Activated CD8-positive, alpha-beta memory T cell treated with anti-CD3 and anti-CD28 coated beads, Interleukin-2, amount 50 U/mL, for 24 hours (primary cell): ENCODE results near the gene RNGTT.
"Not testable (repeated sequence)": the region's sequence is repeated elsewhere in the genome, so short reads cannot be mapped to it uniquely, and the experiment has no call there.

Experiments used
- DNase-seq: peaks from one replicate; pipeline ENCODE4 v3.0.0-alpha.2; 2020; ENCODE audit errors: extremely low read depth

The RNGTT gene

GRCh38 chr6:88722686-88723085 lies 240.7 kb downstream of the RNGTT start:
- no peak for DNase-seq

DNA sequence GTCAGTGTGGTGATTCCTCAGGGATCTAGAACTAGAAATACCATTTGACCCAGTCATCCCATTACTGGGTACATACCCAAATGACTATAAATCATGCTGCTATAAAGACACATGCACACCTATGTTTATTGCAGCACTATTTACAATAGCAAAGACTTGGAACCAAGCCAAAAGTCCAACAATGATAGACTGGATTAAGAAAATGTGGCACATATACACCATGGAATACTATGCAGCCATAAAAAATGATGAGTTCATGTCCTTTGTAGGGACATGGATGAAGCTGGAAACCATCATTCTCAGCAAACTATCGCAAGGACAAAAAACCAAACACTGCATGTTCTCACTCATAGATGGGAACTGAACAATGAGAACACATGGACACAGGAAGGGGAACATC lies 247.0 kb downstream of the RNGTT start:
- not testable (repeated sequence) for DNase-seq

- no peak for DNase-seq
Measured at GRCh38 chr6:88712243-88712936, 251.0 kb downstream of the RNGTT start.

DNA sequence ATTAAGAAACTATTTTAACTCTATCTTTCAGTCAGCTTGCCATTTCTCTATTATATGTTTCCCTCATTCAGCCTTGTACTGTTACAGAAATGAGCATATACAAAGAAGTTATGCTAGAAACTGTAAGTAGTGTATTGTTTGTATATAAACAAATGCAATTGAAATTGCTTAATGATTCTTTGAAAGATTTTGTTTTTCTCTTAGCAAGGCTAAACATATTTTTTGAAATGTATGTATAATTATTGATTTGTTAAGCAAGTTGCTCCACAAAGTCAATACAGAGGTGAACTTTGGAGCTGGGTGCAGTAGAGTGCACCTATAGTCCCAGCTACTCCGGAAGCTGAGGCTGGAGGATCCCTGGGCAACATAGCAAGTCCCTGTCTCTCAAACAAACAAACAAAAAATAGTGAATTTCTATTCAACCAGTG lies 253.6 kb downstream of the RNGTT start:
- no peak for DNase-seq

- DNase-seq = no peak
Measured at GRCh38 chr6:88708197-88708744, 255.1 kb downstream of the RNGTT start.

GRCh38 chr6:88705601-88706000 lies 257.8 kb downstream of the RNGTT start:
- no peak for DNase-seq

- no peak for DNase-seq
Measured at GRCh38 chr6:88704980-88705379, 258.4 kb downstream of the RNGTT start.

- no peak for DNase-seq
Measured at GRCh38 chr6:88702956-88703556, 260.4 kb downstream of the RNGTT start.

GRCh38 chr6:88698661-88699060 lies 264.8 kb downstream of the RNGTT start:
- no peak for DNase-seq

- no peak for DNase-seq
Measured at GRCh38 chr6:88695937-88696336, 267.5 kb downstream of the RNGTT start.

GRCh38 chr6:88683734-88684133 lies 279.7 kb downstream of the RNGTT start:
- DNase-seq = no peak

GRCh38 chr6:88680654-88681053 lies 282.8 kb downstream of the RNGTT start:
- no peak for DNase-seq

- no peak for DNase-seq
Measured at GRCh38 chr6:88679841-88680240, 283.6 kb downstream of the RNGTT start.

DNA sequence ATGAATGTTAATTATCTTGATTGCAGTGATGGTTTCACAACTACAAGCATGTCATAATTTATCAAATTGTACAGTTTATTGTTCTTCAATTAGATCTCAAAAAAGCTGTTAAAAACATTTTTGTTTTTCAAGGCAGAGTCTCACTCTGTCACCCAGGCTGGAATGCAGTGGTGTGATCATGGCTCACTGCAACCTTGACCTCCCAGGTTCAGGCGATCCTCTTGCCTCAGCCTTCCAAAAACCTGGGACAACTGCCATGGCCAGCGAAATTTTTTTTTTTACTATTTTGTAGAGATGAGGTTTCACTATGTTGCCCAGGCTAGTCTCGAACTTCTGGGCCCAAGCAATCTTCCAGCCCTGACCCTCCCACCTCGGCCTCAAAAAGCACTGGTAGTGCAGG lies 286.1 kb downstream of the RNGTT start:
- no peak for DNase-seq

DNA sequence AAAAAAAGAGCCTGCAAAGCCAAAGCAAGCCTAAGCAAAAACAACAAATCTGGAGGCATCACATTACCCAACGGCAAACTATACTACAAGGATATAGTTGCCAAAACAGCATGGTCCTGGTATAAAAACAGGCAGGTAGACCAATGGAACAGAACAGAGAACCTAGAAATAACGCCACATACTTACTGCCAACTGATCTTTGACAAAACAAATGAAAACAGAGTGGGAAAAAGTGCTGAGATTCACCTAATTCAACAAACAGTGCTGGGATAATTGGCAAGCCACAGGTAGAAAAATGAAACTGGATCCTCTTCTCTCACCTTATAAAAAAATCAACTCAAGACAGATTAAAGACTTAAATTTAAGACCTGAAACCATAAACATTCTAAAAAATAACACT lies 291.8 kb downstream of the RNGTT start:
- no peak for DNase-seq

- no peak for DNase-seq
Measured at GRCh38 chr6:88670369-88670768, 293.0 kb downstream of the RNGTT start.

- DNase-seq = no peak
Measured at GRCh38 chr6:88669475-88669874, 293.9 kb downstream of the RNGTT start.

DNA sequence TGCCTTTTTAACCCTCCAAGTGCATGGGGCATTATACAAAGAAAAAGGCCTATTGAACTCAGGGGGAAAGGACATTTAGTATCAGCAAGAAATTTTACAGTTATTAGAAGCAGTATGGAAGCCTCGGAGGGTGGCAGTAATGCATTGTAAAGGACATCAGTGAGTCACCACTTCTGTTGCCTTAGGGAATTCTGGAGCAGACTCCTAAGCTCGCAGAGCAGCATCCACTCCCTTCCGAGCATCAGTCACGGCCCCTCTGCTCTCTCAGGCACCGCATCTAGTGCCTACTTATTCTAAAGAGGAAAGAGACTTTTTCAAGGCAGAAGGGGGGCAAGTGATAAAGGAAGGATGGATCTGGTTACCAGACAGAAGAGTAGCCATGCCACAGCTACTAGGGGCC lies 296.5 kb downstream of the RNGTT start:
- DNase-seq = no peak

DNA sequence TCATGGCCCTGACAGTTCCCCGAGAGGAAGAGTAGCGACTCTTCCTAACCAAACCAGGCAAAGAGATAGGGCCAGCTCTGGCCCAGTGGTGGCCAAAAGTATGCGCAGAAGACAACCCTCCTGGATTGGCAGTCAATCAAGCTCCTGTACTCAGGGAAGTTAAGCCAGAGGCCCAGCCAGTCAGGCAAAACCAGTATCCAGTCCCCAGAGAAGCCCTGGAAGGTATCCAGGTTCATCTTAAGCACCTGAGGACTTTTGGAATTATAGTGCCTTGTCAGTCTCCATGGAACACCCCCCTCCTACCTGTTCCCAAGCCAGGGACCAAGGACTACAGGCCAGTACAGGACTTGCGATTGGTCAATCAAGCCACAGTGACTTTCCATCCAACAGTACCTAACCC lies 298.3 kb downstream of the RNGTT start:
- no peak for DNase-seq

DNA sequence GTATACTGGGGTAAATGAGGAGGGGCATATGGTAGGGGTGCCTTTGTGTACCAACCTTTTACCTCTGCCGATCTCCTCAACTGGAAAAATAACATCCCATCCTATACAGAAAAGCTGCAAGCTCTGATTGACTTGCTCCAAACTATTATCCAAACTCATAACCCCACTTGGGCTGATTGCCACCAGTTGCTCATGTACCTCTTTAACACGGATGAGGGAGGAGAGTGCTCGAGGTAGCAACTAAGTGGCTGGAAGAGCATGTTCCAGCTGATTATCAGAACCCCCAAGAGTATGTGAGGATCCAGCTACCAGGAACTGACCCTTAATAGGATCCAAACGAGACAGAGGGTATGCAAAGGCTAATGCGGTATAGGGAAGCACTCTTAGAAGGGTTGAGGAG lies 299.6 kb downstream of the RNGTT start:
- no peak for DNase-seq

GRCh38 chr6:88662653-88663174 lies 300.7 kb downstream of the RNGTT start:
- DNase-seq = no peak

GRCh38 chr6:88662163-88662580 lies 301.2 kb downstream of the RNGTT start:
- no peak for DNase-seq

DNA sequence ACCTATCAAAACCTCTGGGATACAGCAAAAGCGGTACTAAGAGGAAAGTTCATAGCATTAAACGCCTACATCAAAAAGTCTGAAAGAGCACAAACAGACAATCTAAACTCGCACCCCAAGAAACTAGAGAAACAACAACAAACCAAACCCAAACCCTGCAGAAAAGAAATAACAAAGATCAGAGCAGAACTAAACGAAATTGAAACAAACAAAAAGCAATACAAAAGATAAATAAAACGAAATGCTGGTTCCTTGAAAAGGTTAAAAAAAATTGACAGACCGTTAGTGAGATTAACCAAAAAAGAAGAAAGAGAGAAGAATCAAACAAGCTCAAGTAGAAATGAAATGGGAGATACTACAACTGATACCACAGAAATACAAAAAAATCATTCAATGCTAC lies 302.3 kb downstream of the RNGTT start:
- no peak for DNase-seq
